ENCODE data around the gene TBL2. TPM values are rescaled to one million over a fixed set of nuclear protein-coding genes. Genes with fewer than 3 reads are reported as not detected.

The TBL2 gene
- total and polyA plus RNA-seq, 2 of the 4 experiments (the other 2 are of a cell fraction) = 72.6 to 94.1 TPM

GRCh38 chr7:73593207-73594045 lies 15.0 kb upstream of the TBL2 start:
- H3K23ac ChIP-seq (ENCODE audit: low read depth, low read length) = no peak overlapping the region
- no peak for DNase-seq
- intact Hi-C loops (cut with micrococcal nuclease) (no loop called here), in situ Hi-C loops (cut with MboI; ENCODE audit: low sequenced_read_pairs) (no loop called here), dilution Hi-C loops (cut with HindIII; ENCODE audit: low sequenced_read_pairs, unreplicated experiment) (no loop called here)
- no peak overlapping the region for H3K9ac ChIP-seq (ENCODE audit: low read depth, low read length)
- no TSS peak for BruUV-seq (replicated peaks)
- no peak overlapping the region for H2BK15ac ChIP-seq (ENCODE audit: low read depth, low read length)
- no peaks in the 10 kb centered on the region for H3K36me3 ChIP-seq (ENCODE audit: control insufficient read depth, insufficient read depth, low read length)
- H3K9me3 ChIP-seq (ENCODE audit: control insufficient read depth, insufficient read depth, low read length) = no peaks in the 10 kb centered on the region
- TF ChIP-seq RAD21 (IDR thresholded peaks at IDR 0.05; ENCODE audit: low read length) (no peak), RCOR1 (IDR thresholded peaks at IDR 0.05; ENCODE audit: insufficient replicate concordance, low read length) (no peak), ELK1 (IDR thresholded peaks at IDR 0.05; ENCODE audit: borderline replicate concordance, low read depth, low read length) (no peak), BHLHE40 (IDR thresholded peaks at IDR 0.05; ENCODE audit: low read depth, low read length) (no peak), USF2 (IDR thresholded peaks at IDR 0.05; ENCODE audit: low read depth, low read length) (no peak), CEBPB (IDR thresholded peaks at IDR 0.05; ENCODE audit: low read depth, low read length) (no peak), CTCF (conservative IDR thresholded peaks at IDR 0.05; ENCODE audit: low read depth, low read length) (no peak), POLR2A (IDR thresholded peaks at IDR 0.05; ENCODE audit: low read depth, low read length) (no peak), FOS (IDR thresholded peaks at IDR 0.05; ENCODE audit: low read depth, low read length) (no peak), CHD1 (IDR thresholded peaks at IDR 0.05; ENCODE audit: low read depth, low read length) (no peak), RFX5 (IDR thresholded peaks at IDR 0.05; ENCODE audit: low read depth, low read length) (no peak), MXI1 (IDR thresholded peaks at IDR 0.05; ENCODE audit: borderline replicate concordance, low read depth, low read length) (no peak), NFE2L2 (IDR thresholded peaks at IDR 0.05; ENCODE audit: low read depth, low read length) (no peak), SMC3 (IDR thresholded peaks at IDR 0.05; ENCODE audit: low read depth, low read length) (no peak), MAFK (IDR thresholded peaks at IDR 0.05; ENCODE audit: low read depth, low read length) (no peak), MAZ (IDR thresholded peaks at IDR 0.05; ENCODE audit: borderline replicate concordance, low read depth, low read length) (no peak)
- whole genome bisulfite sequencing, 2 experiments (ENCODE audit: extremely low coverage in 2 of 2, insufficient read length in 1 of 2) = 40% methylated on average over 3 of the region's 14 CpGs; no CpG with 5 or more reads in 1 of the 2 experiments
- H3K4me2 ChIP-seq (ENCODE audit: low read depth, low read length) = no peak overlapping the region
- H3K4ac ChIP-seq (ENCODE audit: low read depth, low read length) = no peak overlapping the region
- H3K56ac ChIP-seq (ENCODE audit: extremely low read depth, insufficient read depth, low read length) = no peak overlapping the region
- peak overlapping the region; percentile 16 for H2AK9ac ChIP-seq (replicated peaks; ENCODE audit: low read depth, low read length, poor library complexity)
- no peak overlapping the region for H2BK120ac ChIP-seq (ENCODE audit: low read depth, low read length)
- no peak for ATAC-seq (ENCODE audit: low read depth)
- H2BK5ac ChIP-seq (ENCODE audit: low read depth, low read length, poor library complexity, severe bottlenecking) = no peak overlapping the region
- peaks cover 29% of the 10 kb centered on the region for H3K27me3 ChIP-seq (ENCODE audit: control insufficient read depth, insufficient read depth, low read length)
- H2BK20ac ChIP-seq (ENCODE audit: low read depth, low read length) = no peak overlapping the region
- no peak overlapping the region for H2AFZ ChIP-seq (replicated peaks; ENCODE audit: low read length, poor library complexity)
- H3K14ac ChIP-seq (replicated peaks; ENCODE audit: low read depth, low read length) = no peak overlapping the region
- no peak overlapping the region for H3K27ac ChIP-seq (ENCODE audit: insufficient read depth, low read length)
- no peaks in the 10 kb centered on the region for H3K9me1 ChIP-seq (ENCODE audit: insufficient read depth, low read length)
- no peaks in the 10 kb centered on the region for H3K4me1 ChIP-seq (ENCODE audit: control insufficient read depth, insufficient read depth, low read length)
- no peaks in the 10 kb centered on the region for H3K79me1 ChIP-seq (ENCODE audit: low read depth in 1 of 2, low read length in 2 of 2)
- H2AK5ac ChIP-seq (ENCODE audit: low read depth, low read length) = no peak overlapping the region
- POLR2A ChIA-PET (ENCODE audit: unreplicated experiment) = no interaction called here
- H4K5ac ChIP-seq (ENCODE audit: low read depth, low read length) = no peak overlapping the region
- CTCF ChIA-PET = no interaction called here
- H3K18ac ChIP-seq (ENCODE audit: low read depth, low read length) = no peak overlapping the region
- no peaks in the 10 kb centered on the region for H4K20me1 ChIP-seq (ENCODE audit: insufficient read depth, low read length)
- H4K91ac ChIP-seq (ENCODE audit: insufficient read depth, low read depth, low read length) = no peak overlapping the region
- H4K8ac ChIP-seq (ENCODE audit: low read depth in 2 of 2, low read length in 2 of 2) = no peak overlapping the region
- H3K4me3 ChIP-seq (ENCODE audit: insufficient read depth, low read depth, low read length) = no peak overlapping the region

Data from IMR-90 (cell line).